Measurements from ENCODE around the gene PDE3B. TPM values are rescaled to one million over a fixed set of nuclear protein-coding genes. Genes with fewer than 3 reads are reported as not detected.
A peak's percentile ranks its signal among the peaks of the same experiment; 100 is the strongest.
"Not testable (repeated sequence)": the region's sequence is repeated elsewhere in the genome, so short reads cannot be mapped to it uniquely, and the experiment has no call there.

PDE3B gene
- total RNA-seq, 2 experiments from 2014 or later = 96.6 to 101 TPM

DNA sequence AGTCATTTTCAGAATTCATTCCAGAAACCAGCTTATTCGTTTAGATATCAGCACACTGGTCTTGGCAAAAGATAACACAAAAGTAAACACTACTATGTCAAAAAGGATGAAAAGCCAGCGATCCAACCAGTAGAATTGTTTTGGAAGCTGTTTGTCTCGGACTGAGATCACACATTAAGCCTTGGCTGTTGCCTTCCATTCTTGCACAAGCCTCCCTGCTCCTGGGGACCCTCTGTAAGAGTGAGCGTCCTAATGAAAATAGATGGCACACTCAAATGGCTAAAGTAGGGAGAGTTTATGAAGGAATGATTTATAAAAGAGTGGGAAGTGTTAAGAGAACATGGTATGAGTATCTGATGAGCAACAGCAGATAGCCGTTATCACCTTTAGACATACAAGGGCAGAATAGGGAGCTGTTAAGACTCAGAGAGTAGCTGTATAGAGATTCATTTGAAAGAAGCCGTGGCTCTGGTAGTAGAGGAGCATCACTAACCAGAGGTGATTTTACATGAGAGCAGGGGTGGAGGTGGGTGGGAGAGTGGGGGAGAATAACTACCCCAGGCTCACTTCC is 25.2 kb downstream of the PDE3B start:
- ChIA-PET POLR2A (no interaction called here), CTCF (interaction anchor here (1.1 kb wide), 1 partner anchor 80 kb away, joined by 4 read pairs; no protein-coding TSS in a partner anchor)
- Mint-ChIP-seq H3K27me3 (no peaks in the 10 kb centered on the region), H3K36me3 (ENCODE audit: low read depth) (peaks cover 63% of the 10 kb centered on the region), H3K4me1 (peaks cover 22% of the 10 kb centered on the region), H3K4me3 (no peak overlapping the region), H3K9me3 (peaks cover 8% of the 10 kb centered on the region), H3K27ac (no peak overlapping the region)
- DNase-seq = no peak

- H3K4me1 Mint-ChIP-seq = peaks cover 26% of the 10 kb centered on the region
- H3K27ac Mint-ChIP-seq = no peak overlapping the region
- CTCF ChIA-PET = no interaction called here
- H3K36me3 Mint-ChIP-seq (ENCODE audit: low read depth) = peaks cover 63% of the 10 kb centered on the region
- POLR2A ChIA-PET = no interaction called here
- peaks cover 3% of the 10 kb centered on the region for H3K9me3 Mint-ChIP-seq
- DNase-seq = no peak
- H3K27me3 Mint-ChIP-seq = no peaks in the 10 kb centered on the region
- H3K4me3 Mint-ChIP-seq = no peak overlapping the region
Measured at GRCh38 chr11:14669499-14669898, 25.9 kb downstream of the PDE3B start.

- DNase-seq = no peak
- peaks cover 66% of the 10 kb centered on the region for H3K36me3 Mint-ChIP-seq (ENCODE audit: low read depth)
- peaks cover 2% of the 10 kb centered on the region for H3K9me3 Mint-ChIP-seq
- no peaks in the 10 kb centered on the region for H3K27me3 Mint-ChIP-seq
- H3K27ac Mint-ChIP-seq = no peak overlapping the region
- CTCF ChIA-PET = interaction anchor here (0.7 kb wide), 2 partner anchors 94 to 911 kb away, joined by 4 to 6 read pairs; no protein-coding TSS in a partner anchor
- H3K4me3 Mint-ChIP-seq = no peak overlapping the region
- H3K4me1 Mint-ChIP-seq = peaks cover 27% of the 10 kb centered on the region
- POLR2A ChIA-PET = no interaction called here
Measured at GRCh38 chr11:14669958-14670357, 26.4 kb downstream of the PDE3B start.

DNA sequence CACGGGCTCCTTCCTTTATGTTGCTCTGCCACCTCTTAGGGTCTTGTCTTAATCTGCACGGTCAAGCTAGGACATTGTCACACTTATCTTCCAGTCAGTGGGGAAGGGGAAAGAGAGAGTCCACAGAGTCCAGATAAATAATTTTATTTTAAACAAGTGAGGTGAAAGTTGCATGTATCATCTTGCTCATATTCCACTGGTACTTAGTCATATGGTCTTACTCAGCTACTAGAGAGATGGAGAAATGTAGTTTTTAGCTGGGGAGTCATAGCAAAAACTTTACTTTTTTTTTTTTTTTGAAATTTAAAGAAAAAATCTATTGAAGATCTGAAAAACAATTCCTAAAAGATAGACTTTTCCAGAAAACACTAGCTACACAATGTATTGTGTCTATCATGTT is 29.0 kb downstream of the PDE3B start:
- Mint-ChIP-seq H3K4me1 (peaks cover 30% of the 10 kb centered on the region), H3K9me3 (peaks cover 2% of the 10 kb centered on the region), H3K27ac (peak overlapping the region; percentile 57), H3K4me3 (no peak overlapping the region), H3K27me3 (no peaks in the 10 kb centered on the region), H3K36me3 (ENCODE audit: low read depth) (peaks cover 75% of the 10 kb centered on the region)
- DNase-seq = no peak
- CTCF ChIA-PET = interaction anchor here (1.0 kb wide), 1 partner anchor 71 kb away, joined by 3 read pairs; no protein-coding TSS in a partner anchor
- POLR2A ChIA-PET = interaction anchor here (0.6 kb wide), 1 partner anchor 96 kb away, joined by 6 read pairs; no protein-coding TSS in a partner anchor

- CTCF ChIA-PET = no interaction called here
- Mint-ChIP-seq H3K4me1 (peaks cover 33% of the 10 kb centered on the region), H3K36me3 (ENCODE audit: low read depth) (peaks cover 77% of the 10 kb centered on the region), H3K27ac (no peak overlapping the region), H3K4me3 (no peak overlapping the region), H3K27me3 (no peaks in the 10 kb centered on the region), H3K9me3 (peaks cover 6% of the 10 kb centered on the region)
- POLR2A ChIA-PET = interaction anchor here (0.6 kb wide), 1 partner anchor 95 kb away, joined by 6 read pairs; no protein-coding TSS in a partner anchor
- DNase-seq = no peak
Measured at GRCh38 chr11:14673421-14673820, 29.8 kb downstream of the PDE3B start.

- no peak for DNase-seq
- Mint-ChIP-seq H3K36me3 (ENCODE audit: low read depth) (peaks cover 75% of the 10 kb centered on the region), H3K27ac (no peak overlapping the region), H3K27me3 (no peaks in the 10 kb centered on the region), H3K4me1 (peaks cover 31% of the 10 kb centered on the region), H3K4me3 (no peak overlapping the region), H3K9me3 (peaks cover 8% of the 10 kb centered on the region)
- ChIA-PET POLR2A (no interaction called here), CTCF (no interaction called here)
Measured at GRCh38 chr11:14673824-14674405, 30.3 kb downstream of the PDE3B start.

- Mint-ChIP-seq H3K27ac (no peak overlapping the region), H3K9me3 (peaks cover 21% of the 10 kb centered on the region), H3K4me3 (no peak overlapping the region), H3K36me3 (ENCODE audit: low read depth) (peaks cover 79% of the 10 kb centered on the region), H3K4me1 (peaks cover 26% of the 10 kb centered on the region), H3K27me3 (no peaks in the 10 kb centered on the region)
- ChIA-PET CTCF (no interaction called here), POLR2A (no interaction called here)
- no peak for DNase-seq
Measured at GRCh38 chr11:14676068-14676467, 32.5 kb downstream of the PDE3B start.

- POLR2A ChIA-PET = no interaction called here
- H3K27ac Mint-ChIP-seq = no peak overlapping the region
- no peak overlapping the region for H3K4me3 Mint-ChIP-seq
- H3K9me3 Mint-ChIP-seq = peaks cover 23% of the 10 kb centered on the region
- peaks cover 82% of the 10 kb centered on the region for H3K36me3 Mint-ChIP-seq (ENCODE audit: low read depth)
- peaks cover 28% of the 10 kb centered on the region for H3K4me1 Mint-ChIP-seq
- no peak for DNase-seq
- CTCF ChIA-PET = no interaction called here
- no peaks in the 10 kb centered on the region for H3K27me3 Mint-ChIP-seq
Measured at GRCh38 chr11:14677146-14677545, 33.5 kb downstream of the PDE3B start.

DNA sequence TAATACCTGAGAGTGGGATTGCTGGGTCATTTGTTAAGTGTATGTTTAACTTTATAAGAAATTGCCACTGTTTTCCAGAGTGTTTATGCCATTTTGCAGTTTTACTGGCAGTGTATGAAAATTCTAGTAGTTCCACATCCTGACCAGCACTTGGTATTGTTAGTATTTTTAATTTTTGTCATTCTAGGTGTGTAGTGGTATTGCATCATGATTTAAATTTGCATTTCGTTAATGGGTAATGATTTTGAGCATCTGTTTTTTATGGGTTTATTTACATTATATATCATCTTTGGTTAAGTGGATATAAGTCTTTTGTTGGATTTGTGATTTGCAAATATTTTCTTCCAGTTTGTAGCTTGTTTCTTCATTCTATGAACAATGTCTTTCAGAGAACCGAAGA is 34.7 kb downstream of the PDE3B start:
- ChIA-PET POLR2A (no interaction called here), CTCF (interaction anchor here (0.6 to 0.7 kb wide), 2 partner anchors 58 to 96 kb away, joined by 3 read pairs; no protein-coding TSS in a partner anchor)
- Mint-ChIP-seq H3K27me3 (no peaks in the 10 kb centered on the region), H3K36me3 (ENCODE audit: low read depth) (peaks cover 78% of the 10 kb centered on the region), H3K27ac (no peak overlapping the region), H3K9me3 (peaks cover 25% of the 10 kb centered on the region), H3K4me1 (peaks cover 26% of the 10 kb centered on the region), H3K4me3 (no peak overlapping the region)
- DNase-seq = no peak

DNA sequence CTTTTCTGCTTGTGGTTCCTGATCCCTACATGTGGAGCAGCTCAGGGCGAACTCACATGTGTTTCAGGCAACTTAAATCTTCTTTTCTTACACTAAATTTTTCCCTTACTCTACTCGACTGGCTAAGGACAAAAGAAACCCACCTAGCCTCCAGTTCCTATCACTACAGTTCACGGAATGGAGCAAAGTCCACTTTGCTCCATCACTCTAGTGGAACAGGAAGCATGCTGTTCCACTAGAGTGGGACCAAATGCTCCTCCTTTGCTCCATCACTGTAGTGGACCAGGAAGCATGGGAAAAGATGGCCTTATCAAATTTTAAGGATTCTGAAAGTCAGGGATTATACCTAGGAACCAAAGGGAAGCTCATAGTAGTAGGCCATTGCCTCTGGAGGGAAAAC is 36.1 kb downstream of the PDE3B start:
- H3K27ac Mint-ChIP-seq = no peak overlapping the region
- H3K9me3 Mint-ChIP-seq = peaks cover 29% of the 10 kb centered on the region
- POLR2A ChIA-PET = no interaction called here
- no peak for DNase-seq
- H3K36me3 Mint-ChIP-seq (ENCODE audit: low read depth) = peaks cover 76% of the 10 kb centered on the region
- CTCF ChIA-PET = no interaction called here
- H3K27me3 Mint-ChIP-seq = no peaks in the 10 kb centered on the region
- H3K4me3 Mint-ChIP-seq = no peak overlapping the region
- peaks cover 34% of the 10 kb centered on the region for H3K4me1 Mint-ChIP-seq

DNA sequence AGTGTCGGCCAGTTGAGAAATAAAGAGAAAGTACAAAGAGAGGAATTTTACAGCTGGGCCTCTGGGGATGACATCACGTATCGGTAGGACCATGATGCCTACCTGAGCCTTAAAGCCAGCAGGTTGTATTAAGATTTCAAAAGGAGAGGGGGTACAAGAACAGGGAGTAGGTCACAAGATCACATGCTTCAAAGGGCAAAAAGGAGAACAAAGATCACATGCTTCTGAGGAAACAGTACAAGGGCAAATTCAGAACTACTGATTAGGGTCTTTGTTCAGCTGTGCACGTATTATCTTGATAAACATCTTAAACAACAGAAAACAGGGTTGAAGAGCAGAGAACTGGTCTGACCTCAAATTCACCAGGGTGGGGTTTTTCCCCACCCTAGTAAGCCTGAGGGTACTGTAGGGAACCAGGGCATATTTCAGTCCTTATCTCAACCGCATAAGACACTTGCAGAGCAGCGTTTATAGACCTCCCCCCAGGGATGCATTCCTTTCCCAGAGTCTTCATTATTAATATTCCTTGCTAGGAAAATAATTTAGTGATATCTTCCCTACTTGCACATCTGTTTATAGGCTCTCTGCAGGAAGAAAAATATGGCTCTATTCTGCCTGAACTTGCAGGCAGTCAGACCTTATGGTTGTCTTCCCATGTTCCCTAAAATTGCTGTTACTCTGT is 40.8 kb downstream of the PDE3B start:
- CTCF ChIA-PET, H3K27me3 Mint-ChIP-seq, POLR2A ChIA-PET, H3K4me3 Mint-ChIP-seq, H3K27ac Mint-ChIP-seq, DNase-seq: not testable (repeated sequence)
- Mint-ChIP-seq H3K4me1 (peaks cover 29% of the 10 kb centered on the region), H3K36me3 (ENCODE audit: low read depth) (peaks cover 68% of the 10 kb centered on the region), H3K9me3 (peaks cover 22% of the 10 kb centered on the region)

GRCh38 chr11:14687456-14687855 is 43.9 kb downstream of the PDE3B start:
- Mint-ChIP-seq H3K9me3 (peaks cover 18% of the 10 kb centered on the region), H3K36me3 (ENCODE audit: low read depth) (peaks cover 61% of the 10 kb centered on the region), H3K27me3 (no peaks in the 10 kb centered on the region), H3K27ac (no peak overlapping the region), H3K4me1 (peaks cover 26% of the 10 kb centered on the region), H3K4me3 (no peak overlapping the region)
- POLR2A ChIA-PET = no interaction called here
- CTCF ChIA-PET = interaction anchor here (0.7 kb wide), 1 partner anchor 20 kb away, joined by 3 read pairs; no protein-coding TSS in a partner anchor
- DNase-seq = no peak

DNA sequence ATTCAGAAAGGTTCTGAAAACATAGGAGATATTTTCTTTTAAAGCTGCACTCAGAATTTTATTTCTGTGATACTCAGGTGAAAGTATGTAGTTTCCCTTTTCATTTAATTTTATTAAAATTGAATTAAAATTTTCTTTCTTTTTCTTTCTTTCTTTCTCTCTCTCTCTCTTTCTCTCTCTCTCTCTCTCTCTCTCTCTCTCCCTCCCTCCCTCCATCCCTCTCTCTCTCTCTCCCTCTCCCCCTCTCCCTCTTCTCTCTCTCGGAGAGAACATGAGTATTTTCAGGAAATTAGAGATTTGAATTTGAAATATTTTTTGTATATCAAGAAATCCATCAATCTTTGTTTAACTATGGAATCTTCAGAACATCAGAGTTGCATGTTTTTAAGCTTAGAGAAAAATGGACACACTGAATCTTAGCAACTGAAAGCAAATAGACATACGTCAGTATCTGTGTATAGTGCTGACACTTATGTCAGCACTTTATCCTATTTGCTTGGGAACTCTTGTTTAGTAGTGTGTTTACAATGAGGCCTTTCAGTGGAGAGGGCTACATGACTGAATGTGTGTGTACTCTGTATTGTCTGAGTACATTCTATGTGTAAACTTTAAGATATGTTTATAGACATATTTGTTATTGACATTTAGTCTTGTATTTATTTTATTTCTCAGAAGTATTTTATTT is 44.5 kb downstream of the PDE3B start:
- Mint-ChIP-seq H3K27ac (no peak overlapping the region), H3K4me3 (no peak overlapping the region), H3K4me1 (peaks cover 26% of the 10 kb centered on the region), H3K36me3 (ENCODE audit: low read depth) (peaks cover 65% of the 10 kb centered on the region), H3K27me3 (no peaks in the 10 kb centered on the region), H3K9me3 (peaks cover 25% of the 10 kb centered on the region)
- DNase-seq = no peak
- CTCF ChIA-PET = interaction anchor here (0.7 kb wide), 1 partner anchor 19 kb away, joined by 3 read pairs; no protein-coding TSS in a partner anchor
- POLR2A ChIA-PET = no interaction called here
